Glutamatergic neuron (in vitro differentiated cells): ENCODE measurements around the gene IL1RL2. TPM values are rescaled to one million over a fixed set of nuclear protein-coding genes. Genes with fewer than 3 reads are reported as not detected.

Source experiments
- DNase-seq: peaks from one replicate; pipeline ENCODE4 v3.0.0; 2022
- H3K27ac Mint-ChIP-seq: one replicate; pipeline ENCODE4 v1.8.0; 2020; ENCODE audit warnings: mild to moderate bottlenecking, mixed read lengths, inconsistent platforms; ENCODE audit not compliant: unreplicated experiment
- H3K27me3 Mint-ChIP-seq: one replicate; pipeline ENCODE4 v1.8.0; 2020; ENCODE audit warnings: mild to moderate bottlenecking, moderate library complexity, mixed read lengths, inconsistent platforms; ENCODE audit not compliant: unreplicated experiment
- H3K36me3 Mint-ChIP-seq: one replicate; pipeline ENCODE4 v1.8.0; 2020; ENCODE audit warnings: mild to moderate bottlenecking, mixed read lengths, inconsistent platforms; ENCODE audit not compliant: unreplicated experiment
- H3K4me1 Mint-ChIP-seq: one replicate; pipeline ENCODE4 v1.8.0; 2020; ENCODE audit warnings: mild to moderate bottlenecking, low read depth, mixed read lengths, inconsistent platforms; ENCODE audit not compliant: unreplicated experiment
- H3K4me3 Mint-ChIP-seq: one replicate; pipeline ENCODE4 v1.8.0; 2020; ENCODE audit warnings: mild to moderate bottlenecking, mixed read lengths, inconsistent platforms; ENCODE audit not compliant: unreplicated experiment
- H3K9me3 Mint-ChIP-seq: one replicate; pipeline ENCODE4 v1.8.0; 2020; ENCODE audit warnings: mild to moderate bottlenecking, moderate library complexity, mixed read lengths, inconsistent platforms; ENCODE audit not compliant: unreplicated experiment
- total RNA-seq: library from RNA; stranded (reverse); fragmentation: NEBNext Ultra II Directional; extraction: Animal tissue kit (Norgen Biotek cat#: 25700); gene quantifications from one replicate; pipeline ENCODE4 v1.2.1, GENCODE V29; 2021; ENCODE audit not compliant: unreplicated experiment
- TF ChIP-seq, protein P1 (sequence below): fragments of 200-600 bp; sonication (generic); IDR thresholded peaks from one replicate; pipeline ENCODE4 v1.5.0; 2021; ENCODE audit not compliant: partially characterized antibody, unreplicated experiment

The IL1RL2 gene
- total RNA-seq, 1 donor from 2014 or later: not detected

DNA sequence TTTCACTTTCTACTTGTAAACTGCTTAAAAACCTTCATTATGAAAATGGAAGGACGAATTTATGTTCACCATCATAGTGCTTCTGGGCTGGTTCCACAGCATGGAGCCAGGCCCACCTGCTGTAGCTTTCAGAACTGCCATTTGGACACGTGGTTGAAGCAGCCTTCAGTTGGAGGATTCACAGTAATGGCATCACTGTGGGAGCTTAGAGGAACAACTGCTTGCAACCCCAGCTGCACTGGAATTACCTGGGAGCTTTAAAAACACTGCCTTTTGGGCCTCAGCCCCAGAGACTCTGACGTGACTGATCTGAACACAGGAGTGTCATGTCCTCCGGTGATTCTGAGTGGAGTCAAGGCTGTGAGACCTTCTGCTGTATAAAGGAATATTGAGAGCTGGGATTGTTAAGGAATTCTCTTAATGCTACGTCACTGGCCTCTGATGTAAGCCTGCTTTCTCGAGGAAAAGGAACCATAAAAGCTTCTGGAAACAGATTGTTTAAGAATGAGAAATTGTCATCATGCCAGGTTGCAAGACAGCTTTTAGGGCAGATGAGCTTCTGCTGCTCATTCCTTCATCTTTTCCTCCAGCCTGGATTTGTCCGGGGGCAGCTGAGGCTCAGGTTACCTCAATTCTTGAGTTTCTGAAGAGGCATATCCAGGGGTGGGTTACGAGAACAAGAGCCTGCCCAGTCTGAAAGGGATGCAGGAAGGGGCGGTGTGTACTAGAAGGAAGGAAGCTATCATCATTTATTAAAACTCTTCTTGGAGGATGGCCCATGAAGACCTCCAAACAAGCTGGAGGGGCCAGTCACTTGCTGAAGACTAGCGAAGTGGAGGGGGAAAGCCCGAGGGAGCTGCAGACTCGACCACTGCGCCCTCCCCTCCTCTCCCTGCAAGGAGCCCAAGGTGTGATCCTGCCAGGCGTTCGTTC lies 45.5 kb upstream of the IL1RL2 start:
- H3K36me3 Mint-ChIP-seq: peaks cover 10% of the 10 kb centered on the region
- peaks cover 7% of the 10 kb centered on the region for H3K9me3 Mint-ChIP-seq
- H3K4me3 Mint-ChIP-seq: peak overlapping the region; percentile 73
- TF ChIP-seq, protein P1, sequence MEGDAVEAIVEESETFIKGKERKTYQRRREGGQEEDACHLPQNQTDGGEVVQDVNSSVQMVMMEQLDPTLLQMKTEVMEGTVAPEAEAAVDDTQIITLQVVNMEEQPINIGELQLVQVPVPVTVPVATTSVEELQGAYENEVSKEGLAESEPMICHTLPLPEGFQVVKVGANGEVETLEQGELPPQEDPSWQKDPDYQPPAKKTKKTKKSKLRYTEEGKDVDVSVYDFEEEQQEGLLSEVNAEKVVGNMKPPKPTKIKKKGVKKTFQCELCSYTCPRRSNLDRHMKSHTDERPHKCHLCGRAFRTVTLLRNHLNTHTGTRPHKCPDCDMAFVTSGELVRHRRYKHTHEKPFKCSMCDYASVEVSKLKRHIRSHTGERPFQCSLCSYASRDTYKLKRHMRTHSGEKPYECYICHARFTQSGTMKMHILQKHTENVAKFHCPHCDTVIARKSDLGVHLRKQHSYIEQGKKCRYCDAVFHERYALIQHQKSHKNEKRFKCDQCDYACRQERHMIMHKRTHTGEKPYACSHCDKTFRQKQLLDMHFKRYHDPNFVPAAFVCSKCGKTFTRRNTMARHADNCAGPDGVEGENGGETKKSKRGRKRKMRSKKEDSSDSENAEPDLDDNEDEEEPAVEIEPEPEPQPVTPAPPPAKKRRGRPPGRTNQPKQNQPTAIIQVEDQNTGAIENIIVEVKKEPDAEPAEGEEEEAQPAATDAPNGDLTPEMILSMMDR: no peak
- DNase-seq: no peak
- H3K27ac Mint-ChIP-seq: no peak overlapping the region
- H3K4me1 Mint-ChIP-seq: no peaks in the 10 kb centered on the region
- H3K27me3 Mint-ChIP-seq: peaks cover 9% of the 10 kb centered on the region

DNA sequence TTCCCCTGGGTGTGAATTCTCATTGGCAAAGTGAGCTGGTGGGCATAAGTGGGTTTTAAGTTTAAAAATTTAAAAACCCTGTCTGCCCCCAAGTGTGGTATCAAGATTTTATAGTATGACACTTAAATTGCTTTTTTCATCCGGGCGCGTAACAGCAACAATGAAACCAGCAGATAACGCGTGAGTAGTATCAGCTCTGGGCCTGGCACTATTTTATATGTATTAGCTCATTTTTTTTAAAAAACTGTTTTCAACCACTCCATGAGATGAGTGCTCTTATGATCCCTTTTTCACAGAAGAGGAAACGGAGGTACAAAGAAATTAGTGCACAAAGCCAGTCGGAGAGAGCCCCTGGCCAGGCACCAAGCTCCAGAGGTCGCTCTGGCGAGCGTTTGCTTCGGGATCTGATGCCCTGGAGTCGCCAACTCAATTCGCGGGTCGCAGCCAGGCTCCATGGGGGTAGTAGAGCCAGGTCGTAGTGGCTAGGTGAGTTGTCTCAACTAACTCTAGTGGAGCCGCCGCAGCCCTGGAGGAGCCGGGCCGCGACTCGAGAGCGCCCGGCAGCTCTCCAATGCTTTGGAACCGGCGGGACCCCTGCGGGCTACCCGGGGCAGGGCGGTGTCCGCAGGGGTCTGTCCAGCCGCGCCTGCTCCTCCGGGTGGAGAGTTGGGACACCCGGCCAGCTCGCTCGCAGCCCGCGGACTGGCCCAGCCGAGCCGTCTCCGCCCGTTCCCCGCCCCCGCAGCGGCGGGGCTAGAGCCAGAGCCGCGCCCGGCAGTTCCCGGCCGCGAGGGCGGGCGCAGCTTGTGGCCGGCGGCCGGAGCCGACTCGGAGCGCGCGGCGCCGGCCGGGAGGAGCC lies 44.6 kb upstream of the IL1RL2 start, which contains the start of gene IL1R1:
Gene IL1R1, plus strand, starts transcription at position 777 of the 859 bp plus-strand sequence. CDS start 14,979 bp downstream, outside the sequence.
- Mint-ChIP-seq H3K27me3 (peaks cover 9% of the 10 kb centered on the region), H3K27ac (no peak within 1 kb of the TSS), H3K9me3 (peaks cover 7% of the 10 kb centered on the region), H3K4me1 (no peaks in the 10 kb centered on the region), H3K36me3 (peaks cover 10% of the 10 kb centered on the region), H3K4me3 (peak within 1 kb of the TSS; percentile 83)
- peak; percentile 51 for DNase-seq
- TF ChIP-seq, protein P1: no peak

DNA sequence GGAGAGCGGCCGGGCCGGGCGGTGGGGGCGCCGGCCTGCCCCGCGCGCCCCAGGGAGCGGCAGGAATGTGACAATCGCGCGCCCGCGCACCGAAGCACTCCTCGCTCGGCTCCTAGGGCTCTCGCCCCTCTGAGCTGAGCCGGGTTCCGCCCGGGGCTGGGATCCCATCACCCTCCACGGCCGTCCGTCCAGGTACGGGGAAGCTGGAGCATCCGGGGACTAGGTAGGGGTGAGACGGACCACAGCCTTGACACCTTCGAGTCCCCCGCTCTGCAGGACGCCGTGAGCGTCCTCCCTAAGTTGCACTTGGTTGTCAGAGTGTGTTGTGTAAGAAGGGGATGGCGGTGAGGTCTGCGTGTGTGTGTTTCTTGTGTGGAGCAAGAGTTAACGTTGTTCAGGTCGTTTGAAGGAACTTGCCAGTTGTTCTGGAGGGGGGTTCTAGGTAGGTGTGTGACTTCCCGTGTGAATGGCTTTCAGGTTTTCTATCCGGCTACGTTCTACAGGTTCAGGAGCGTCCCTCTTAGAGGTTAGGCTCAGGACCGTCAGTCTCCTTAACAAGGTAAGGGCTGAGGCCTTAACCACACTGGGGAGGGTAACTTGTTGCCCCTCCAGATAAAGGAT lies 43.9 kb upstream of the IL1RL2 start:
- Mint-ChIP-seq H3K27me3 (peaks cover 9% of the 10 kb centered on the region), H3K9me3 (peaks cover 7% of the 10 kb centered on the region), H3K27ac (no peak overlapping the region), H3K4me3 (peak overlapping the region; percentile 83), H3K36me3 (peaks cover 10% of the 10 kb centered on the region), H3K4me1 (no peaks in the 10 kb centered on the region)
- no peak for DNase-seq
- TF ChIP-seq, protein P1: no peak

DNA sequence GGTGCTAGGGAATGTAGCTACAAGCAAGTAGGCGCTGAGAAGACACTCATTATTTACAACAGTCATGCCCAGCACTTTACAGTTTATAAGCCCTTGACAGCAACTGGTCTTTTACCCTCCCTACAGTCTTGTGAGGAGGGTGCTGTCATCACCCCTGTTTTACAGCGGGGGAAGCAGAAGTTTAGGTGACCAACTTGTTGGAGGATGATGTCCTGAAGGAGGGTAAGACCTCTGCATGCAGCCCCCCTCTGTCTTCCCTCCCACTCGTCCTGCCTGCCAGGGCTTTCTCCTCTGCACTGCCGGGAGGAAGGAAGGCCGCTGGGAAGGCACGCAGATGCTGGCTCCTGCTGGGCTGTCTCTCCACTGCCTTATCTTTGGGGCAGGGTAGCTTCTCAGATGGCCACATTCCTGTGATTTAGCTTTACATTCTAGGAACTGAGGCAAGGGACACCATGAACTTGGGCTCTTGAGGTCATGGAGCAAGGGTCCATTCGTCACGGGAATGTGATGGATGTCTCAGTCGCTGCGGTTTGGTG lies 43.3 kb upstream of the IL1RL2 start:
- Mint-ChIP-seq H3K4me3 (peak overlapping the region; percentile 83), H3K36me3 (peaks cover 10% of the 10 kb centered on the region), H3K9me3 (peaks cover 7% of the 10 kb centered on the region), H3K27ac (no peak overlapping the region), H3K27me3 (peaks cover 6% of the 10 kb centered on the region), H3K4me1 (no peaks in the 10 kb centered on the region)
- TF ChIP-seq, protein P1: no peak
- DNase-seq: no peak
